Heart right ventricle (tissue), 16 donors: ENCODE measurements around the gene IL19. TPM values are rescaled to one million over a fixed set of nuclear protein-coding genes. Genes with fewer than 3 reads are reported as not detected.
A peak's percentile ranks its signal among the peaks of the same experiment; 100 is the strongest.

Experiments used
- ATAC-seq, 8 donors: fragments of 200-7000 bp; cut with Tn5 transposase; one replicate each; pipeline ENCODE4 v1.9.1; 2020; ENCODE audit warnings: mild to moderate bottlenecking in 8 of 8, moderate library complexity in 8 of 8, moderate number of reproducible peaks in 1 of 8
- DNase-seq, 2 donors: peaks; one replicate each; pipeline ENCODE4 v3.0.0-alpha.2; 2020
- H3K27ac ChIP-seq, 10 donors: fragments of 200-600 bp; sonication (generic) in 2 of 10; one replicate each; pipeline versions ENCODE4 v1.5.0 to v1.8.0; 2020 to 2022; ENCODE audit warnings: mild to moderate bottlenecking in 3 of 10
- H3K27me3 ChIP-seq, 7 donors: fragments of 200-600 bp; one replicate each; pipeline ENCODE4 v1.8.0; 2021 to 2022; ENCODE audit warnings: mild to moderate bottlenecking in 2 of 7
- H3K36me3 ChIP-seq, 9 donors: fragments of 200-600 bp; sonication (generic) in 1 of 9; one replicate each; pipeline versions ENCODE4 v1.5.0 to v1.8.0; 2020 to 2022; ENCODE audit warnings: mild to moderate bottlenecking in 2 of 9
- H3K4me1 ChIP-seq, 9 donors: fragments of 200-600 bp; sonication (generic) in 1 of 9; one replicate each; pipeline versions ENCODE4 v1.5.0 to v1.8.0; 2020 to 2022; ENCODE audit warnings: mild to moderate bottlenecking in 4 of 9
- H3K4me3 ChIP-seq, 10 donors: fragments of 200-600 bp; sonication (generic) in 2 of 10; one replicate each; pipeline versions ENCODE4 v1.5.0 to v1.8.0; 2020 to 2022; ENCODE audit warnings: mild to moderate bottlenecking in 7 of 10, moderate library complexity in 2 of 10
- H3K9me3 ChIP-seq, 11 donors: fragments of 200-600 bp in 10 of 11; sonication (generic) in 2 of 11; one replicate each; pipeline versions ENCODE4 v1.5.0 to v1.8.0; 2013 to 2022; ENCODE audit warnings: mild to moderate bottlenecking in 2 of 11, control low read depth in 1 of 11, moderate library complexity in 1 of 11
- CTCF ChIP-seq, 9 donors: fragments of 200-600 bp; sonication (generic) in 2 of 9; IDR thresholded peaks; one replicate each; pipeline versions ENCODE4 v1.5.0 to v1.8.0; 2021 to 2022; ENCODE audit warnings: antibody characterized with exemption in 9 of 9, mild to moderate bottlenecking in 5 of 9, moderate library complexity in 1 of 9
- WGBS, 2 donors: extraction: QIAGEN DNeasy Blood & Tissue Kit; methylation state at CpG; one replicate each; pipeline ENCODE4 v1.1.7; 2013; ENCODE audit warnings: inconsistent platforms in 1 of 2; 5-methylcytosine and 5-hydroxymethylcytosine counted together
- intact Hi-C, 10 donors: fragments of 100-400 bp; cut with DNase I; formaldehyde crosslinking; loops; one replicate each; pipeline versions ENCODE4 v1.11.1 to v1.14.2; 2022
- polyA plus RNA-seq, 2 donors: library from polyadenylated mRNA; stranded (reverse); fragments of 200-250 nt; gene quantifications; one replicate each; pipeline ENCODE4 v1.2.3, GENCODE V29; 2013
- total RNA-seq, 10 donors: library from RNA; stranded (reverse); fragmentation: NEBNext Ultra II Directional in 3 of 10; extraction: Animal tissue kit (Norgen Biotek cat#: 25700) in 3 of 10; gene quantifications; one replicate each; pipeline versions ENCODE4 v1.2.1 to v1.2.4, GENCODE V29; 2021 to 2023
- donor health status: Arrhythmogenic right ventricular cardiomyopathy.
- donor health status: ischemic (EF 13 %, LVEDD 7.1; RV severe dilation, severe dysfunction).
- donor health status: healthy with polysubstance abuse.
- donor health status: DM: no; HTN: yes; CAD: no.
- donor health status: DM: no; HTN: no; CAD: no.
- donor health status: ischemic (EF 25% LVEDD 6.9; RV normal size, moderate dysfunction).
- donor health status: ischemic (EF 25% LVEDD 5.7; RV mildly dilated, moderate dysfunction).
- donor health status: healthy.
- donor health status: DM: yes; HTN: yes; CAD: no.
- donor health status: Ischemic cardiomyopathy.
- donor health status: ischemic (EF 35%, LVEDD 5.7; RV mildly dilated, moderate dysfunction).
- donor health status: nonischemic (EF 11% LVEDD 7.7; RV severe dilation, severe dysfunction).
- donor health status: DM: yes; HTN: yes; CAD: no.
- donor health status: PGD.
- donor health status: ischemic (EF 29% LVEDD 5.4; RV normal size, mild dysfunction).
- donor health status: nonischemic (EF 23%, LVEDD 6.1; RV moderate dilation, normal function).

The IL19 gene
- total and polyA plus RNA-seq, 12 donors: not detected

- Histone ChIP-seq H3K4me3 (no peak overlapping the region), H3K36me3 (no peaks in the 10 kb centered on the region), H3K4me1 (peaks cover 0 to 11% (median 0%) of the 10 kb centered on the region in 9 donors), H3K27ac (no peak overlapping the region), H3K9me3 (peaks cover 0 to 20% (median 0%) of the 10 kb centered on the region in 11 donors), H3K27me3 (peaks cover 0 to 4% (median 0%) of the 10 kb centered on the region in 7 donors)
- ATAC-seq (no peak), DNase-seq (no peak)
- TF ChIP-seq CTCF (IDR thresholded peaks at IDR 0.05): no peak
- 69 to 72% methylated on average over 3 of the region's 3 CpGs for WGBS, 2 donors
- intact Hi-C loops: no loop called here
Measured at GRCh38 chr1:206854401-206855129, 84.0 kb downstream of the IL19 start.

GRCh38 chr1:206855859-206856258 is 85.3 kb downstream of the IL19 start:
- Histone ChIP-seq H3K4me1 (peaks cover 0 to 11% (median 0%) of the 10 kb centered on the region in 9 donors), H3K4me3 (no peak overlapping the region), H3K9me3 (peaks cover 0 to 20% (median 0%) of the 10 kb centered on the region in 11 donors), H3K36me3 (no peaks in the 10 kb centered on the region), H3K27ac (no peak overlapping the region), H3K27me3 (peaks cover 0 to 10% (median 0%) of the 10 kb centered on the region in 7 donors)
- ATAC-seq (no peak), DNase-seq (no peak)
- WGBS, 2 donors: 88 to 94% methylated on average over 2 of the region's 2 CpGs
- no peak for TF ChIP-seq CTCF (IDR thresholded peaks at IDR 0.05)
- intact Hi-C loops: no loop called here

- H3K4me1 ChIP-seq: peaks cover 0 to 11% (median 0%) of the 10 kb centered on the region in 9 donors
- DNase-seq (no peak), ATAC-seq (no peak)
- peaks cover 0 to 18% (median 0%) of the 10 kb centered on the region in 11 donors for H3K9me3 ChIP-seq
- 93 to 94% methylated on average over 5 of the region's 5 CpGs for WGBS, 2 donors
- H3K27me3 ChIP-seq: peaks cover 0 to 16% (median 4%) of the 10 kb centered on the region in 7 donors
- H3K27ac ChIP-seq: no peak overlapping the region
- TF ChIP-seq CTCF (IDR thresholded peaks at IDR 0.05): peak in 1 of 9 donors; percentile 12
- no peak overlapping the region for H3K4me3 ChIP-seq
- no peaks in the 10 kb centered on the region for H3K36me3 ChIP-seq
- intact Hi-C loops: no loop called here
Measured at GRCh38 chr1:206856674-206857464, 86.3 kb downstream of the IL19 start.

GRCh38 chr1:206859082-206859521 is 88.5 kb downstream of the IL19 start:
- Histone ChIP-seq H3K9me3 (no peaks in the 10 kb centered on the region), H3K36me3 (no peaks in the 10 kb centered on the region), H3K27ac (no peak overlapping the region), H3K27me3 (peaks cover 0 to 24% (median 4%) of the 10 kb centered on the region in 7 donors), H3K4me1 (peaks cover 0 to 11% (median 0%) of the 10 kb centered on the region in 9 donors), H3K4me3 (peak overlapping the region in 1 of 10 donors; percentile 27)
- TF ChIP-seq CTCF (IDR thresholded peaks at IDR 0.05): no peak
- peak in 3 of 8 donors; percentile 35 to 63 (median 49) for ATAC-seq
- WGBS, 2 donors: 46% methylated on average over 5 of the region's 5 CpGs
- intact Hi-C loops: no loop called here
- DNase-seq: no peak
